SK-N-MC (cell line): ENCODE measurements around the gene ATF7IP2.

Experiments used
- EZH2 ChIP-seq: fragments of 200-600 bp; sonication (generic); IDR thresholded peaks from one replicate; pipeline ENCODE4 v1.6.1; 2017; ENCODE audit warnings: antibody characterized with exemption
- POLR2AphosphoS5 ChIP-seq: IDR thresholded peaks from 2 replicates; pipeline ENCODE4 v1.6.1; 2012; ENCODE audit warnings: mild to moderate bottlenecking, low read depth, low read length, borderline replicate concordance

GRCh38 chr16:10386517-10387100 lies 748 bp downstream of the ATF7IP2 start:
- no peak for TF ChIP-seq EZH2
- TF ChIP-seq POLR2AphosphoS5 = no peak
